ENCODE data around the gene SH2D7.
A peak's percentile ranks its signal among the peaks of the same experiment; 100 is the strongest.

Gene SH2D7

DNA sequence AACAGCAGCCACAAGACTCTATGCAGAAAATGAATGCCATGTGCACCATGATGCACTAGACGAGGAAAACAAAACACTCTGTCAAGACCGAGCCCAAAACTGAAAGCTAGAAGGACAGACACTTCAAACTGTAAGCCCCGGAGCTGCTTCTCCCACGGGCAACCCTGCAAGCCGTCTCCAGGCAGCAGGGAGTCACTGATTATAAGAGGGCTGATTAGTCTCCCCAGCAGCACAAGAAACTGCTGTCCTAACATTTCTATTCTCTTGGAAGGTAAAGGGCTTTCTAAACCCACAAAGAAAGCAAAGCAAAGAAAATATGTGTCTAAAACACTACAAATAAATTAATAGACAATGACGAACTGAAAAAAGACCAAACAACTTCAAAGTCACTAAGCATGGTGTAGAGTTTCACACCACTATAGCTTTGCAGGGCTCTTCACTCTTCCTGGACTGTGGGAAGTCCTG is 30.4 kb upstream of the SH2D7 start:
- DNase-seq (ENCODE audit: low spot score) = peak; percentile 60

- no peak for DNase-seq (ENCODE audit: low spot score)
Observed at GRCh38 chr15:78063217-78063616, 29.1 kb upstream of the SH2D7 start.

GRCh38 chr15:78063970-78064385 is 28.4 kb upstream of the SH2D7 start:
- no peak for DNase-seq (ENCODE audit: low spot score)

DNA sequence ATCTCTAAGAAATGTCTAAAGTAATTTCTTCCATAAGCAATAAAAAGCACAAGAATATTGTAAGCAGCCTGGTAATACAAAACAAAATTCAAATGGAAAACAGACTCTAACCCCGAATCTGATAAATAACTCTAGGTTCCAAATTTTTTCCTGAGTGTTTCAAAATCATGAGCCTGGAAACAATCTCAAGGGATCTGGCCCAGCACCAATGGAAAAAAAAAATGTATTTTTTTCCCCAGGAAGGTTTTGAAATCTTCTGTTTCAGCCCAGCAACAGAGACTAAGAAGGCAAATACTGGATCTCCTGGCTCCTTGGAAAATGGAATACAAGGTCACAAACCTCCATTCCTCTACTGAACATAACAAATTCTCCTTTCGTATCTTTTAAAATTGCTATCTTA is 27.8 kb upstream of the SH2D7 start:
- no peak for DNase-seq (ENCODE audit: low spot score)

- no peak for DNase-seq (ENCODE audit: low spot score)
Observed at GRCh38 chr15:78065284-78065872, 27.0 kb upstream of the SH2D7 start.

GRCh38 chr15:78065973-78066946 is 26.1 kb upstream of the SH2D7 start:
- no peak for DNase-seq (ENCODE audit: low spot score)

DNA sequence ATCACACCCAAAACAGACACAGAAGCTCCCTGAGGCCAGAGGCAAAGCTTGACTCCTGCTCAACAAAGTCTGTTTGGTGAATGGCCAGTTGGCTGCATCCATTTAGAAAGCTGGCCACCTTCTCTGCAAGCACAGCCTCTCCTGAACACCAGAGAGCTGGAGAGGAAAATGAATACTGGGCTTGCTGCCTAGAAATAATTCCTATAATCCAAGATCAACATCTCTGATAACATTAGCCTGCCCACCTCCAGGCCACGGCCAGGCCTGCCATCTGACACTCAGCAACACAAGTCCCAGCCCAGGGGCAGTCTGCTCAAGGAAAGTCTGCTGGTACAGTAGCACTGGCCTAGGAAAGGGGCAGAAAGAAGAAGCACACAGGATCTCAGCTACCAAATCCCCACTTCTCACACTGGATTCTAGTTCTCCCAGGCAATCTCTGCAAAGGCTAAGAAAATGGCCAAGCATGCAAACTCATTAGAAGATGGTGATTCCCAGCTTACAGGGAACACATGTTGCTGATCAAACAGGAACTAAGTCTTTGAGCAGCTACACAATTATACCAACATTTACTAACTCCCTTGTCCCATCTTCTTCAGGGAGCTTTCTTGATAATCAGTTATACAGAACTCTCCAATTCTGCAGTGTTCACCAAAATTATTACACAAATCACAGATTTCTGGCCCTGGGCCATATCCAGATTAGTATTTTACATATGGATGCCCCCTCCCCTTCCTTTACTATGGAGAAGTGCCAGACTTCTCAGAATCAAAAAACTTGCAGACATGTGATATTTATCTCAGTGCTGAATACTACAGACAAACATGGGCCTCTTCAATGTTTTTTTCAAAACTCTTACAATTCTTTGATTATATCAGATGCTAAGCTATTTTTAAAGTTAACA is 24.8 kb upstream of the SH2D7 start:
- peak; percentile 55 for DNase-seq (ENCODE audit: low spot score)

GRCh38 chr15:78069052-78069414 is 23.3 kb upstream of the SH2D7 start:
- DNase-seq (ENCODE audit: low spot score) = no peak

DNA sequence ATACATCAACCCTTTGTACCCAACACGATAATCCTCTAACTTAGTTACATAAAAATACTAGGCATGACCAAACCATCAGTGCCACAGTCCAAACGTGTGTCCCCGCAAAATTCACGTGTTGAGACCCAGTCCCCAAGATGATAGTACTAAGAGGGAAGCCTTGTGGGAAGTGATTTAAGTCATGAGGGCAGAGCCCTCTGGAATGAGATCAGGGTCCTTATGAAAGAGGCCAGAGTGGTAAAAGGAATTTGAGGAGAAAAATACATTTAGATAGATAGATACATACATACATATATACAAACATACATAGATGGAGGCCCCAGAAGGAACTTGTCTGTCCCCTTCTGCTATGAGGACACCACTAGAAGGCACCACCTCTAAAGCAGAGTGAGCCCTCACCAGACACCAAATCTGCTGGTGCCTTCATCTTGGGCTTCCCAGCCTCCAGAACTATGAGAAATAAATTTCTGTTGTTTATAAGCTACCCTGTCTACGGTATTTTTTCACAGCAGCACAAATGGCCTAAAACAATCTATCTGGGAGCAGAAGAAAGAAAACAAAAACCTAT is 22.8 kb upstream of the SH2D7 start:
- DNase-seq (ENCODE audit: low spot score) = no peak

DNA sequence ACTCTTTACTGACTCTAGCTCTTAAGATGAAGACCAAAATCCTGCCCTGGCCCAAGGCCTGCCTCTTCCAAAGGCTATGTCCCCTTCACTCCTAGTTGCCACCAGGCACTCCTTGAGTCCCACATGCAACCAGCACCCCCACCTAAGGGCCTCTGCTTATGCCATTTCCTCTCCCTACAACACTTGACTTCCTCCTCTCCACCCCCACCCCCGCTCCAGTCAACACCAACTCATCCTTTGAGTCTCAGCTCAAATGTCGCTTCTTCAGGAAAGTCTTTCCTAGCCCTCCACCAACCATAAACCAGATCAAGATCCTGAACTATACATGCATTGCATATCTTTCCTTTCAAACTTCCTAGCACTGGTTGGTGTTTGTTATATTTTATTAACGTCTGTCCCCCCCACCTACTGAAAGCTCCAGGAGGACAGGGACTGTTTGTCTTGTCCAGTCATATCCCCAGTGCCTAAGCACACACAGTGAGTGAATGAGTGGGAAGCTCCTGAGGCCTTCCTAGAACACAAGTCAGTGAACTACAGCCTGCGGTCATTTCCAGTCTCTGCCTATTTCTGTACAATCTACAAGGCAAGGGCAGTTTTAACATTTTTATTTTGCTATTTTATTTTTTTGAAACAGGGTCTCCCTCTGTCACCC is 22.2 kb upstream of the SH2D7 start:
- no peak for DNase-seq (ENCODE audit: low spot score)

- no peak for DNase-seq (ENCODE audit: low spot score)
Observed at GRCh38 chr15:78071383-78071782, 21.0 kb upstream of the SH2D7 start.

DNA sequence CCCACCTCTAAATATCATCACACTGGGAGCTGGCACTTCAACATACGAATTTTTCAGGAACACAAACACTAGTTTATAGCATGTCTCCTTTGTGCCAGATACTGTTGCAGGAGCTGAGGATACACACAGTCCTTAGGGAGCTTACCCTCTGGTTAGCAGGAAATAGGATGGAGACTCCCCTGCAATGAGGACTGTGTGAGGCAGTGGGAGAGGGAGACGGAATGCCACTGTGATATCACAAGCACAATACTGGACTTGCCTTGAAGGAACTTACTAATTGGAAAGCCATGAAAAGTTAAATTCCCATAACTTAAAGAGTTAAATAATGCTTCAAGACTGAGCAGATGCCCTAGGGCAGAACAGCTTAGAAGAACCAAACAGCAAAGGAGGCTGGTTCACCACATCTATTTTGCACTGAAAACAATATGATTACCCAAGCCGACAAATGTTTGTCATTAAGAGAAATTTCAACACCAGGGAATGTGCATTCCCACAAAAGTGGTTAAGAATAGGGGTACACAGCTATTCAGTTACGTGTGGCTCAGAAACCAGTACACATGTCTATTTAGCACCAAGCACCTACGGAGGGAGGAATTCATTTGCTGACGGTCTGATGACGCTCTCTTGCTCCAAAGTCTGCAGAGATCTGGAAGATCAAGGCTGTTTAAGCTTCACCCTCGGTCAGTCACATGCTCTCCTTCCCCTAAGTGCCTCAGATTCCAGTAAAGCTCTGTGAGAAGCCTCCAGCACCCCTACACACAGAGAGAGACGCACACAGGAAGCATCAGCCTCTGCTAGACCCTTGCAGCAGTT is 20.1 kb upstream of the SH2D7 start:
- DNase-seq (ENCODE audit: low spot score) = no peak

DNA sequence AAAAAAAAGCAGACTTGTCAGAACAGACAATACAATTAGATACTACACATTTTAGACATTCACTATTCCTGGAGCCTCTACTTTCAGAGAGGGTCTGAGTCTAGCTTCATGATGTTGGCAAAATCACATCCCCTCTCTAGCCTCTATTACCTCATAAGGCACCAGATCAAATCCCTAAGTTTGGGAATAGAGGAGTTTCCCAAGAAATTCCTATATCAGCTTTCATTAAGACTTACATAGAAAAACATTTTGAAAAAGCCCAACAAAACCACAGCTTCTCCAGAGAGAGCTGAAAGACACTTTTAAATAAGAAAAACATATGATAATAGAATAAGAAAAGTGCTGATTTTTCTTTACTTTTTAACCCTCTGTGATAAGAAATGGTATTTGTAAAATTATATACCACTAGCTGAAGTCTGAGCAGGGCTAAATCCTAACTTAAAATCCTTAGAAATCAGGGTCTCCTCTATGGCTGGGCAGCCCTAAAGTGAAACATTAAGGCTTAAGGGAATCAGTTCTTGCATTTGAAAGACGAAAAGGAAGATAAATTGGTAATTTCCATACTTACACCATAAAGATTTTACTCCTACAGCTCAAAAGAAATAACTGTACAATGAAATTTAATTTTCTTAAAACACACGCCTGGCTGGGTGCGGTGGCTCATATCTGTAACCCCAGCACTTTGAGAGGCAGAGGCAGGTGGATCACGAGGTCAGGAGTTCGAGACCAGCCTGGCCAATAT is 19.1 kb upstream of the SH2D7 start:
- DNase-seq (ENCODE audit: low spot score) = no peak

- DNase-seq (ENCODE audit: low spot score) = no peak
Observed at GRCh38 chr15:78075490-78076230, 16.7 kb upstream of the SH2D7 start.

DNA sequence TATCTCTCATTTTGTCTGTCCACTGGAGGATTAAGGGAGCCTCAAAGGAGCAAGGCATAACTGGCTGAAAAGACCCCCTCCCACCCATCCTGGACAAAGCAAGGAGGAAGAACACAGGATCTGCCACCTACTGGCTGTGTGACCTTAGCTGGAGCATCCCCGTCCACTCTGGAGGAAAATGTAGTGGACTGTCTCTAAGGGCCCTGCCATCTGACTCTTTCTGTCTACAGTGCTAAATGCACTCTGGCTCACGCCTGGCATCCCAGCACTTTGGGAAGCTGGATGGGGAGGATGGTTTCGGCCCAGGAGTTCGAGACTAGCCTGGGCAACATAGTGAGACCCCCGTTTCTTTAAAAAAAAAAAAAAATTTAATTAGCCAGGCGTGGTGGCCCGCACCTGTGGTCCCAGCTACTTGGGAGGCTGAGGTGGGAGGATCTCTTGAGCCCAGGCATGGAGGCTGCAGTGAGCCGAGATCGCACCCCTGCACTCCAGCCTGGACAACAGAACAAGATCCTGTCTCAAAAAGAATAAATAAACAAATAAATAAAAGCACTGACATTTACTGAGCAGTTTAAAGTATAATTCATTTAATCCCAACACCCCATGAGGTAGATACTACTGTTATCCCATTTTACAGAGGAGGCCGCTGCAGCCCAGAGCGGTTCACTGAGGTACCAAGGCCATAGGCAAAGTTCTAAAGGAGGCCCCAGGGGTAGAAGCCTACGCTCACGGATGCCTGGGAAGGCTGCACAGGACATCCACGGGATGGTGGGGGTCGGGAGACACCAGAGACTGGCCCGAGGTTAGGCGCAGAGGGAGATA is 15.9 kb upstream of the SH2D7 start:
- DNase-seq (ENCODE audit: low spot score) = no peak

DNA sequence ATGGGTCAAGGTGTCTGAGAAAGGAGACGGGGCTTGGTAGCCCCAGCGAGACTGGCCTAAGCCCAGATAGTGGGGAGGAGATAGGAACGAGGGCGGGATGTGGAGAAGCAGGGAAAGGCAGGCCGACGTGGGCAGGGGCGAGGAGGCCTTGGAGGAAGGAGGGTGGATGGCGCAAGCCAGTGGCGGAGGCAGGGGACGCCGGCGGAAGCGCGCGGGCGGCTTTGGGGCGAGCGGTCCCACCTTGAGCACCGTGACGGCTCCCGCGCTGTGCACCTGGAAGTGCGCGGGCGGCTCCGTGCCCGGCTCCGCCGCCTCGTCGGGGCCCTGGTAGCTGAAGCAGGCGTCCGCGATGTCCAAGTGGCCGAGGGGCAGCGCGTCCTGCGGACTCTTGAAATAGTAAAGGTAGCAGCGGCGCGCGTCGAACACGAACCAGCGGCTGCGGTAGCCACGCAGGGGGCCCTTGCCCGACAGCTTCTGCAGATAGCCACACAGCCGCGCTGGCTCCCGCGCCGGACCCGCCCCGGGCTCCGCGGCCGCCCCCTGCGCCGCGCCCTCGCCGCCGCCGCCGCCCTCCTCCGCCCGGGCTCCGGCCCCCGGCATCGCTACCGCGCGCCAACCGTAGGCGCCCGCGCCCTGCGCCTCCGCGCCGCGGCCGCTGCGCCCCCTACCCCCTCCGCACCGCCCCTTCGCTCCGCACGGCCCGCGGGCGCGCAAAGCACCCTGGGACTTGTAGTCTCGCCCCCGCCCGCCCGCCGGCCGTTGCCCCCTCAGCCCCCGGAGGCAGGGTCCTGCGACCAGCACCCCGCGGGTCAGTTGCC is 15.1 kb upstream of the SH2D7 start, which contains the start of gene TBC1D2B:
Gene TBC1D2B, minus strand, starts transcription at position 659 of the 818 bp plus-strand sequence. Its CDS starts 59 bp downstream, at position 600.
- peak; percentile 94 for DNase-seq (ENCODE audit: low spot score)

DNA sequence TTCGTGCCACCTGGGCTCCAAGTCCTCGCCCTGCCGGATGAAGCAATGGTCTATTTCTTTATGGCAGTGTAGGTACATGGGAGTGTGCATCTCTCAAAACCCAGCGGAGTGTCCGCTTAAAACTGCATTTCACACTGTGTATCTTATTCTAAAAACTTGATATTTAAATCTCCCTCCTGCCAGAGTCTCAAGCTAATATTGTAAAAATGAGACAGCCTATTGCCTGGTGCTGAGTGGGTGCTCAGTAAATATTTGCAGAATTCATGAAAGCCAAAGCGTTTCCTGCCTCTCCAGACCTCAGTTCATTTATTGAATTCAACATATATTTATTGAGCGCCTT is 14.5 kb upstream of the SH2D7 start:
- no peak for DNase-seq (ENCODE audit: low spot score)
